ENCODE results near the gene IFT74.
"Not testable (repeated sequence)": the region's sequence is repeated elsewhere in the genome, so short reads cannot be mapped to it uniquely, and the experiment has no call there.

IFT74 gene

GRCh38 chr9:27065288-27065687 is 109.1 kb downstream of the IFT74 start:
- DNase-seq (ENCODE audit: low read depth in 4 of 4, low spot score in 1 of 4) = no peak

DNA sequence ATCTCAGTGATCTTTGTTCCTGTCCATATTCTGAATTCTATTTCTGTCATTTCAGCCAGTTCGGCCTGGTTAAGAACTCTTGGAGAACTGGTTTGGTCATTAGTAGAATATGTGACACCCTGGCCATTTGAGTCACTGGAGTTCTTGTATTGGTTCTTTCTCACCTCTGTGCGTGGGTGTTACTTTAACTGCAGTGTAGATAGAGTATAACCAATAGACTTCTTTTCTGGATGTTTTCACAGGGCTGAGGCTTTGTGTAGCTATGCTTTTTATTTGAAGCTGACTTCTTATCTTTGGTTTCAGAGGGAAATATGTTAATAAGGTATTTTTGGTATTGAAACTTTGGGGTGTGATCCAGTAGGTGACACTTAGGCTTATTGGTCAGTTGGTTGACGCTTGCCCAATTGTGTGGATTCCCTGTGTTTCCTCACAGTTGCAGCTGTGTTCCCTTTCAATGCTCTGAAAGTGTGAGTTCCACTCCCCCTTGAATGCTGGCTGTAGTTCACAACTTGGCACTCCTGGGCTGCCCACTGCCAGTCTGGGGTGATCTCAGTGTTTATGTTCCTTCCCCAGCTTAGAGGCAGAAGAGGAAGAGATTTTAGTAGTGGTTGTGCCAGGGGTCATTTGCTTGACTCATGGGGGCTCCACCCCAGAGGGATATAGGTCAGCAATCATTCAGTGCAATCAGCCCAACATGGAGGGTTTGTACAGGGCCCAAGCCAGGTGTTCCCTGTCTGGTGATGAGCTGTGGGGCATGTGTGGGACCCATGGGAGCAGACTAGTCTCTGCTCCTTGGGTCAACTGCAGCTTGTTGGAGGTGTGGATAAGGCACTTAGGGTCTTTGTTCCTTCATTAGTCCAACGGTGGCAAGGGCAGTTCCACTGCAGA is 117.9 kb downstream of the IFT74 start:
- DNase-seq (ENCODE audit: low read depth in 4 of 4, low spot score in 1 of 4) = no peak

DNA sequence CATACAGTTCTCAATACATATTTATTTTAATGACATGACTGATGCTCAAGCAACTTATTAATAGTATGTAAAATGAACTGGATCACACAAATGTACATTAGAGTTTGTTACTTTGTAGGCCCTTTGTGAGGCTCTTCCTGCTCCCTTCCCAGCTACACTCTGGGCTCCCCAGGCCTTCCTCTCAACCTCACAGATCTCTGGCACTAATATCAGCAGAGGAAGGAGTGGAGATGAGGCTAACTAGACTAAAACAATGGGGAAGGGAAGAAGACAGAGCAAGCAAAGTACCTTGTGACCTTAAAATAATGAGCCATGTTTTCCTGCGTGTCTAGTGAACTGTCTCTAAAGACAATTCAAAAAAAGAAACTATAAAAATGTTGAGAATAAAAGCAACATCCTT is 122.5 kb downstream of the IFT74 start:
- DNase-seq (ENCODE audit: low read depth in 4 of 4, low spot score in 1 of 4) = no peak

GRCh38 chr9:27085456-27085855 is 129.2 kb downstream of the IFT74 start:
- DNase-seq (ENCODE audit: low read depth in 4 of 4, low spot score in 1 of 4) = no peak

DNA sequence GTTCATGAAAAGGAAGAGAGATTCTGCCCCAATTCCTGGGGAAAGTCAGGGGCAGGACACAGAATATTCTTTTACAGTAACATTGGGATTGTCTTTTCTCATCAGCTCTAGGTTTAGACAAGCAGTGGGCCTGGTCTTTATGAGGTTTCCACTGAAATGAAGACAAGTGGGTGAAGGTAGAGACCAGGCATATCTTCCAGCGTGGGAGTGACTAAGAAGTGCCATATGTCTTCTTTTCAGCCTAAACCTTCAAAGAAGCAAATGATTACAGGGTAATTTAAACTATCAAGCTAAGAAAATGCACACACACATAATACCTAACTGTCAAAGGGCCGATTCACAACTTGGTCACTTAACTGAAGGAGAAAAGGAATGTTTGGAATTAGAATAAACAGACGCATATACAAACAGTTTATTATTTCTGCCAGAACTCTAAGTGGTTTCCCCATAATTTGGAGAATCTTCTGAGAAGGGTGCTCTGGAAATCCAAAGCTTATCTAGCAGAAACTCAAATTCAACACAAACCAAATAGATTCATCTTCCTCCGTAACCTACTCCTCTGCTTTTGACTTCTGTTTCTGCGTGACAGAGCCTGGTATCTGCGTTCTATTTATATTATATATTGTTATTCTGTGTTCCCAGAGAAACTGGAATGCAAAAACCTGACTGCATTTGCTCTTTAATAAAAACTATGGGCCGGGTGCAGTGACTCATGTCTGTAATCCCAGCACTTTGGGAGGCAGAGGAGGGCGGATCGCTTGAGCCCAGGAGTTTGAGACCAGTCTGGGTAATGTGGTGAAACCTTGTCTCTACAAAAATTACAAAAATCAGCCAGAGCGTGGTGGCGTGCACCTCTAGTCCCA is 130.8 kb downstream of the IFT74 start:
- DNase-seq (ENCODE audit: low read depth in 4 of 4, low spot score in 1 of 4) = no peak

GRCh38 chr9:27088981-27089380 is 132.8 kb downstream of the IFT74 start:
- no peak for DNase-seq (ENCODE audit: low read depth in 4 of 4, low spot score in 1 of 4)

DNA sequence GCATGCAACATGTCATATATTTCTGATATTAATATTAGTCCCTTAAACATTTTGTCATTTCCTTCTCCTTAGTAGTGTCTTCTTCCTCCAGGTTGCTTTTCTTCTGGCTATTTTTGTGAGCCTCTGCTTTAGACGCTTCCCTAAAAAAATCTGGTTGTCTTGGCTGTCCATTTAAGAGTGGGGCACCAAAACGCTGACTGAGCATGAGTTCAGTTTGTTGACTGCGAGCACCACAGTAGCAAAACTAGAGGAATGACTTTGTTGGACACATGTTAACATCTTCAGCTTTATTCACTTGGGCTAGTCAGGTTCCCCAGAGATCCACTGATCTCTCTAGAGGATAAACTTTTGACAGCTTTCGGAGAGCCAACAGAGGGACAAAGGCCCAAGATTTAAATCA is 133.5 kb downstream of the IFT74 start:
- DNase-seq (ENCODE audit: low read depth in 4 of 4, low spot score in 1 of 4) = no peak

GRCh38 chr9:27090231-27090630 is 134.0 kb downstream of the IFT74 start:
- no peak for DNase-seq (ENCODE audit: low read depth in 4 of 4, low spot score in 1 of 4)

DNA sequence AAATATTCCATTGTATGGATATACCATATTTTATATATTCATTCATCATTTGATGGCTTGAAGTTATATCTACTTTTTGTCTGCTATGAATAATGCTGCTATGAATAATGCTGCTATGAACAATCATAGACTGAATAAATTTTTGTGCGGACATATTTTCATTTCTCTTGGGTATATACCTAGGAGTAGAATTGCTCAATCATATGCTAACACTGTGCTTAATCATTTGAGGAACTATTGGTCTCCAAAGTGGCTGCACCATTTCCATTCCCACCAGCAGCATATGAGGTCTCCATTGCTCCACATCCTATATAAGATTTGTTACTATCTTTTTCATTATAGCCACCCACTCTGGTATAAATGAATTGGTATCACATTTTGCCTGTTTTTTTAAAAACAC is 134.5 kb downstream of the IFT74 start:
- DNase-seq (ENCODE audit: low read depth in 4 of 4, low spot score in 1 of 4) = no peak

DNA sequence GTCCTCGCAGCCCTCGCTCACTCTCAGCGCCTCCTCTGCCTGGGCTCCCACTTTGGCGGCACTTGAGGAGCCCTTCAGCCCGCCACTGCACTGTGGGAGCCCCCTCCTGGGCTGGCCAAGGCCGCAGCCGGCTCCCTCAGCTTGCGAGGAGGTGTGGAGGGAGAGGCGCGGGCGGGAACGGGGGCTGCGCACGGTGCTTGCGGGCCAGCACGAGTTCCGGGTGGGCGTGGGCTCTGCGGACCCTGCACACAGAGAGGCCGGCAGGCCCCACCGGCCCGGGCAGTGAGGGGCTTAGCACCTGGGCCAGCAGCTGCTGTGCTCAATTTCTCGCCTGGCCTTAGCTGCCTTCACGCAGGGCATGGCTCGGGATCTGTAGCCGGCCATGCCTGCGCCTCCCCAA is 136.3 kb downstream of the IFT74 start:
- not testable (repeated sequence) for DNase-seq (ENCODE audit: low read depth in 4 of 4, low spot score in 1 of 4)

DNA sequence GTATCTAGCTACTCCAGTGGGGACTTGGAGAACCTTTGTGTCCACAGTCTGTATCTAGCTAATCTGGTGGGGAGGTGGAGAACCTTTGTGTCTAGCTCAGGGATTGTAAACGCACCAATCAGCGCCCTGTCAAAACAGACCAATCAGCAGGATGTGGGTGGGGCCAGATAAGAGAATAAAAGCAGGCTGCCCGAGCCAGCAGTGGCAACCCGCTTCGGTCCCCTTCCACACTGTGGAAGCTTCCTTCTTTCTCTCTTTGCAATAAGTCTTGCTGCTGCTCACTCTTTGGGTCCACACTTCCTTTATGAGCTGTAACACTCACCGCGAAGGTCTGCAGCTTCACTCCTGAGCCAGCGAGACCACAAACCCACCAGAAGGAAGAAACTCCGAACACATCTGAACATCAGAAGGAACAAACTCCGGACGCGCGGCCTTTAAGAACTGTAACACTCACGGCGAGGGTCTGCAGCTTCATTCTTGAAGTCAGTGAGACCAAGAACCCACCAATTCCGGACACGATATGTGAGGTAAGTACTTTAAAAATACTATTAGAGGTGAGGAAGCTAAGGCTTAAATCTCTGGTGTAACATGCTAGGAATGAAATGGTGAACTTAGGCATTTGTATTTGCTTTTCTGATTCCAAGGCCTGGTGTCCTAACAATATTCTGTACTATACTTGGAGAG is 137.3 kb downstream of the IFT74 start:
- not testable (repeated sequence) for DNase-seq (ENCODE audit: low read depth in 4 of 4, low spot score in 1 of 4)

- DNase-seq (ENCODE audit: low read depth in 4 of 4, low spot score in 1 of 4) = no peak
Measured at GRCh38 chr9:27094640-27095298, 138.6 kb downstream of the IFT74 start.

GRCh38 chr9:27107241-27107640 is 151.0 kb downstream of the IFT74 start:
- DNase-seq (ENCODE audit: low read depth in 4 of 4, low spot score in 1 of 4) = no peak

GRCh38 chr9:27108981-27109541 is 152.8 kb downstream of the IFT74 start, which contains the start of gene TEK:
TEK (plus strand) TSS chr9:27109225; CDS start chr9:27109591, 366 bp downstream.
- no peak for DNase-seq (ENCODE audit: low read depth in 4 of 4, low spot score in 1 of 4)

GRCh38 chr9:27109621-27110020 is 153.4 kb downstream of the IFT74 start:
- DNase-seq (ENCODE audit: low read depth in 4 of 4, low spot score in 1 of 4) = no peak

- DNase-seq (ENCODE audit: low read depth in 4 of 4, low spot score in 1 of 4) = no peak
Measured at GRCh38 chr9:27110181-27110580, 154.0 kb downstream of the IFT74 start.

DNA sequence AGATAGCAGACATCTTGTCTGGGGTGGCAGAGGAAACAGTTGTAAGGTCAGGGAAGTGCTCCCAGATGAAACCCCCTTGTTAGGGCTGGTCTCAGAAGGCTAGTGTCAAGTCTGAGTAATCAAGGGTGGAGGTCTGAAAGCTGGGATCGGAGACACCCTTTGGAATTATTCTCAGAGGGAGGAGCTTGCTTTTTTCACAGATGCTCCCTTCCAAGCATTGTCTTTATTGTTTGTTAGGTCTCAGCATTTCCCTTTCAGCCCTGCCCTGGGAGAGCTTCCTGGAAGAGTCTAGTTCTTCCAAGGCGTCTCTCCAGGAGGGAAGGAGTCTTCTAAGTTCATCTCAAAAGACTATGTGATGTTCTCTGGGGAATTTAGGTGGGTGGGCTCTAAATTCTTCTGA is 156.0 kb downstream of the IFT74 start:
- no peak for DNase-seq (ENCODE audit: low read depth in 4 of 4, low spot score in 1 of 4)

Data from stimulated activated CD4-positive, alpha-beta T cell treated with anti-CD3 and anti-CD28 coated beads, Interleukin-1b, Interleukin-23, amount 100 ng/mL, for 24 hours (primary cell).